HL-60 (cell line): ENCODE data around the gene METAP2.

Source experiments
- DNase-seq, 2 experiments: peaks; one replicate each; pipeline ENCODE4 v3.0.0-alpha.2; 2010 to 2020; ENCODE audit warnings: low read depth in 1 of 2, low spot score in 1 of 2
- H3K27ac ChIP-seq: fragments of 250-450 bp; sonication (Bioruptor Pico); replicated peaks from 2 replicates; pipeline ENCODE4 v1.5.1; 2020; ENCODE audit warnings: mild to moderate bottlenecking, moderate library complexity
- H3K27me3 ChIP-seq: fragments of 250-450 bp; sonication (Bioruptor Pico); 2 replicates; pipeline ENCODE4 v1.5.1; 2021; ENCODE audit warnings: mild to moderate bottlenecking, moderate library complexity; ENCODE audit not compliant: insufficient read depth, poor library complexity, severe bottlenecking
- H3K4me3 ChIP-seq: replicated peaks from 2 replicates; pipeline ENCODE4 v1.5.1; 2011; ENCODE audit warnings: mild to moderate bottlenecking, control low read depth, low read length; ENCODE audit not compliant: insufficient read depth
- CTCF ChIP-seq: IDR thresholded peaks from one replicate; pipeline ENCODE4 v1.5.1; 2011; ENCODE audit warnings: low read length, control low read depth, inconsistent platforms; ENCODE audit not compliant: insufficient read depth
- GABPA ChIP-seq: IDR thresholded peaks from 2 replicates; pipeline ENCODE4 v1.6.1; 2012; ENCODE audit warnings: low read depth
- POLR2AphosphoS5 ChIP-seq: IDR thresholded peaks from 2 replicates; pipeline ENCODE4 v1.6.1; 2012; ENCODE audit warnings: low read depth
- REST ChIP-seq: IDR thresholded peaks from 2 replicates; pipeline ENCODE4 v1.6.1; 2012; ENCODE audit warnings: low read depth; ENCODE audit not compliant: insufficient replicate concordance
- SPI1 ChIP-seq: IDR thresholded peaks from 2 replicates; pipeline ENCODE4 v1.6.1; 2012; ENCODE audit warnings: low read depth, mild to moderate bottlenecking, borderline replicate concordance
- long read RNA-seq: library from polyadenylated mRNA; unstranded; transcript quantifications from one replicate; pipeline ENCODE4 v2.0.0, GENCODE V29; 2020

Gene METAP2
- long read RNA-seq, transcript METAP2-210 (11 exons, 1,874 nt) = minor isoform, 87 of 523 reads
- long read RNA-seq, transcript METAP2-202 (11 exons, 3,601 nt) = major isoform, 395 of 523 reads
- long read RNA-seq, partial matches to known transcripts = 13 of 523 reads
- long read RNA-seq, other reads (novel, unspliced or antisense) = 25 of 523 reads

GRCh38 chr12:95473884-95474659 is at the start of gene METAP2:
Gene METAP2, plus strand, starts transcription at chr12:95474152. Its CDS starts 28 bp downstream, at chr12:95474180.
- Histone ChIP-seq H3K27ac (peak within 1 kb of the TSS; percentile 93), H3K4me3 (peak within 1 kb of the TSS; percentile 93), H3K27me3 (no peaks in the 10 kb centered on the region)
- DNase-seq = peak; percentile 84 to 98
- no peak for TF ChIP-seq CTCF
- TF ChIP-seq SPI1 = no peak
- TF ChIP-seq REST = peak; percentile 75
- peak; percentile 76 for TF ChIP-seq GABPA
- peak; percentile 98 for TF ChIP-seq POLR2AphosphoS5

GRCh38 chr12:95424271-95424994 is 49.5 kb upstream of the METAP2 start:
- H3K4me3 ChIP-seq = no peak overlapping the region
- no peak for TF ChIP-seq GABPA
- TF ChIP-seq CTCF = no peak
- H3K27ac ChIP-seq = no peak overlapping the region
- no peak for DNase-seq
- no peaks in the 10 kb centered on the region for H3K27me3 ChIP-seq

- Histone ChIP-seq H3K4me3 (no peak overlapping the region), H3K27me3 (no peaks in the 10 kb centered on the region), H3K27ac (no peak overlapping the region)
- no peak for TF ChIP-seq SPI1
- no peak for TF ChIP-seq REST
- TF ChIP-seq CTCF = no peak
- no peak for DNase-seq
Observed at GRCh38 chr12:95429172-95429510, 44.8 kb upstream of the METAP2 start.
